Muscle of back (tissue), 13 donors: Measurements from ENCODE around the gene WDR48. TPM values are rescaled to one million over a fixed set of nuclear protein-coding genes. Genes with fewer than 3 reads are reported as not detected.
"Not testable (repeated sequence)": the region's sequence is repeated elsewhere in the genome, so short reads cannot be mapped to it uniquely, and the experiment has no call there.

Experiments
- DNase-seq, 3 donors: peaks; one replicate each; pipeline versions ENCODE4 v3.0.0 to v3.0.0-alpha.2; 2013
- long read RNA-seq, 9 donors: transcript quantifications; one replicate each; lab custom pipeline, GENCODE V29; 2026
- polyA plus RNA-seq, 10 donors: library from polyadenylated mRNA; unstranded; fragments of 120-200 nt; gene quantifications; one replicate each; pipeline ENCODE4 v1.2.1, GENCODE V29; 2013; ENCODE audit not compliant: insufficient read length in 10 of 10

The WDR48 gene
- polyA plus RNA-seq: 10 to 100 TPM; 30.2 to 48.6 (median 39.5) TPM
- long read RNA-seq, donor 1, partial matches to known transcripts: 13 of 13 reads
- long read RNA-seq, donor 1, other reads (novel, unspliced or antisense): 0 of 13 reads
- long read RNA-seq, donor 2, partial matches to known transcripts: 0 of 1 reads
- long read RNA-seq, donor 2, other reads (novel, unspliced or antisense): 0 of 1 reads
- long read RNA-seq, donor 3: 0 reads
- long read RNA-seq, donor 4, partial matches to known transcripts: 0 of 1 reads
- long read RNA-seq, donor 4, other reads (novel, unspliced or antisense): 0 of 1 reads
- long read RNA-seq, donor 5, transcript WDR48-201 (19 exons, 3,707 nt): major isoform, 6 of 6 reads
- long read RNA-seq, donor 5, partial matches to known transcripts: 0 of 6 reads
- long read RNA-seq, donor 5, other reads (novel, unspliced or antisense): 0 of 6 reads
- long read RNA-seq, donor 6, partial matches to known transcripts: 65 of 68 reads
- long read RNA-seq, donor 6, other reads (novel, unspliced or antisense): 0 of 68 reads
- long read RNA-seq, donor 7, partial matches to known transcripts: 0 of 3 reads
- long read RNA-seq, donor 7, other reads (novel, unspliced or antisense): 0 of 3 reads
- long read RNA-seq, donor 8, partial matches to known transcripts: 0 of 1 reads
- long read RNA-seq, donor 8, other reads (novel, unspliced or antisense): 0 of 1 reads
- long read RNA-seq, donor 9: 0 reads

- peak; percentile 95 to 98 (median 96) for DNase-seq
These were observed at the start of gene WDR48, which contains the start of gene SCN11A for GRCh38 chr3:39051649-39052561. Gene WDR48, plus strand, starts transcription at chr3:39052016. Its CDS starts 10 bp downstream, at chr3:39052026. Gene SCN11A, minus strand, starts transcription at chr3:39051944. Its CDS starts 101,582 bp downstream, at chr3:38950362.

- no peak for DNase-seq
These were observed 46.5 kb upstream of the WDR48 start for GRCh38 chr3:39005295-39005694.

- no peak for DNase-seq
These were observed 40.6 kb upstream of the WDR48 start for GRCh38 chr3:39011191-39011736.

- DNase-seq: peak in 2 of 3 donors; percentile 7 to 8
These were observed 38.5 kb upstream of the WDR48 start for GRCh38 chr3:39013289-39013688.

GRCh38 chr3:39013921-39014509, 37.8 kb upstream of the WDR48 start:
- no peak for DNase-seq

GRCh38 chr3:39015418-39015817, 36.4 kb upstream of the WDR48 start:
- no peak for DNase-seq

DNA sequence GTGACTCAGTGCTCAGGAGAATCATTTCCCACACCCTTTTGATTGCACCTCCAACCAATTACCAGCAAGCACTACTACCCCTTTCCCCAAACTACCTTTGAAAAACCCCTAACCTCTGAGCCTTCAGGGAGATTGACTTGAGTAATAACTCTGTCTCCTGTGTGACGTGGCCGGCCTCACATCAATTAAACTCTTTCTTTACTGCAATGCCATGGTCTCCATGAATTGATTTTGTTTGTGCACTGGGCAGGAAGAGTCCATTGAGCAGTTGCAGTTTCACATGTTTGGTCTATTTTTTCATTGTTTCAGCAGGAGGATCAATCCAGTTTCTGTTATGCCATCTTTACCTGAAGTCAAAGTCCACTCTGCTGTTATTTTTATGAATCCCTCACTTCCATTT, 32.5 kb upstream of the WDR48 start:
- no peak for DNase-seq

DNA sequence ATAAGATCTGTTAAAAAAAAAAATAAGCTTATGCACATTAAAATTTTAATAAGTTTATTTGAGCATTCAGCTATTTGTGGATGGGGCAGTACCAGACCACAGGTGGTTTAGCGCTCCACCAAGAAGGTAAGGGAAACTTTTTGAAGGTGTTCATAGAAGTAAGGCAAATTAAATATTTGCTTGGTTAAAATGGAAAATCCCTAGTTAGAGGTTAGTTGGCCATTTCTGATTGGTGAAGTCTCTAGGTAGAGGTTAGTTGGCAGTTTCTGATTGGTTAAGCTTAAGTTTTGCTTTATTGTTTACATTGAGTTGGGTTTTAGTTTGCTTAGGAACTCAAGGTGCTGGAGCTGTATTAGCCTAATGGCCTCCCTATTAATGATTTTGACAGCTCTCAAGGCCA, 30.8 kb upstream of the WDR48 start:
- DNase-seq: no peak

GRCh38 chr3:39021465-39022285, 30.1 kb upstream of the WDR48 start:
- no peak for DNase-seq

GRCh38 chr3:39022286-39022630, 29.6 kb upstream of the WDR48 start:
- no peak for DNase-seq

GRCh38 chr3:39024497-39024896, 27.3 kb upstream of the WDR48 start:
- no peak for DNase-seq

DNA sequence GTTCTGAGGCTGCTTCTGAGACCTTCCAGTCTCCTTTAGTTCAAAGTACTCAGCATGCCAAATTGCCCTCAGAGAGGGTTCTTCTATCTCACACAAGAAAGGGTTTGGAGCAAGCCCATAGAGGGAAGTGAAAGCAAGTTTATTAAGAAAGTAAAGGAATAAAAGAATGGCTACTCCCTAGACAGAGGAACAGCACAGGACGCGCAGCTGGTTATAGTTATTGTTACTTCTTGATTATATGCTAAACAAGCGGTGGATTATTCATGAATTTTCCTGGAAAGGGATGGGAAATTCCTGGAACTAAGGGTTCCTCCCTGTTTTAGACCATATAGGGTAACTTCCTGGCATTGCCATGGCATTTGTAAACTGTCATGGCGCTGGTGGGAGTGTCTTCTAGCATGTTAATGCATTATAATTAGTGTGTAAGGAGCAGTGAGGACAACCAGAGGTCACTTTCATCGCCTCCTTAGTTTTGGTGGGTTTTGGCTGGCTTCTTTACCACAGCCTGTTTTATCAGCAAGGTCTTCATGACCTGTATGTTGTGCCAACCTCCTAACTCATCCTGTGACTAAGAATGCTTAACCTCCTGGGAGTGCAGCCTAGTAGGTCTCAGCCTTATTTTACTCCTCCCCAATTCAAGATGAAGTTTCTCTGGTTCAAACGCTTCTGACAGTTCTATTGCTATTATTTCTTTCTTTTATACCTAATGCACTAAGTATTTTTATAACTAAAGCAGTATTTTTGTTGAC, 26.4 kb upstream of the WDR48 start:
- DNase-seq: no peak

- no peak for DNase-seq
These were observed 23.3 kb upstream of the WDR48 start for GRCh38 chr3:39028546-39028945.

- DNase-seq: no peak
These were observed 22.3 kb upstream of the WDR48 start for GRCh38 chr3:39029556-39029955.

DNA sequence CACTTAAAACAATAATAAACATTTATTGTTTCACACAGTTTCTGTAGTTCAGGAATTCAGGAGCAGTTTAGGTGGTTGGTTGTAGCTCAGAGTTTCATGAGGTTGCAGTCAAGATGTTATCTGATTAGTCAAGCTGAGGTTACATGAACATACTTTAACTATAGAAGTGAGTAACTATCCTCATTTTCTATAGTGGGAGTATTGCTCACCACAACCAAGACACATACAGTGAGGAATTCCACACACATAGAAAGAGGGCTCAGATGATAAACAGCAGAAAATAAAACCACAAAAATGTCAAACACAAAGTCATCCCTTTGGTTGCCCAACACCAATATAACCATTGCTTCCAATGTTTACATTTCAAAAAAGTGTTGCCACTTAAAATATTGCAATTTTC, 13.7 kb upstream of the WDR48 start:
- peak in 1 of 3 donors; percentile 74 for DNase-seq

- peak in 1 of 3 donors; percentile 5 for DNase-seq
These were observed 1.8 kb upstream of the WDR48 start for GRCh38 chr3:39050029-39050428.

- no peak for DNase-seq
These were observed 767 bp downstream of the WDR48 start for GRCh38 chr3:39052583-39052982.

GRCh38 chr3:39053696-39054095, 1.9 kb downstream of the WDR48 start:
- DNase-seq: no peak

GRCh38 chr3:39056151-39056550, 4.3 kb downstream of the WDR48 start:
- no peak for DNase-seq

DNA sequence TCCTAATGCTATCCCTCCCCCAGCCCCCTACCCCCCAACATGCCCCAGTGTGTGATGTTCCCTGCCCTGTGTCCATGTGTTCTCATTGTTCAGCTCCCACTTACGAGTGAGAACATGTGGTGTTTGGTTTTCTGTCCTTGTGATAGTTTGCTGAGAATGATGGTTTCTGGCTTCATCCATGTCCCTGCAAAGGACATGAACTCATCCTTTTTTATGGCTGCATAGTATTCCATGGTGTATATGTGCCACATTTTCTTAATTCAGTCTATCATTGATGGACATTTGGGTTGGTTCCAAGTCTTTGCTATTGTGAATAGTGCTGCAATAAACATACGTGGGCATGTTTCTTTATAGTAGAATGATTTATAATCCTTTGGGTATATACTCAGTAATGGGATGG, 9.4 kb downstream of the WDR48 start:
- DNase-seq: not testable (repeated sequence)
